ENCODE data around the gene KSR2. TPM values are rescaled to one million over a fixed set of nuclear protein-coding genes. Genes with fewer than 3 reads are reported as not detected.

The KSR2 gene
- total RNA-seq, 1 experiment from 2014 or later, result 2.0 TPM

GRCh38 chr12:117914686-117915085 is 54.1 kb downstream of the KSR2 start:
- Histone ChIP-seq H3K36me3 (ENCODE audit: low read depth) (no peaks in the 10 kb centered on the region), H2AFZ (no peak overlapping the region), H3K79me2 (ENCODE audit: low read depth) (no peaks in the 10 kb centered on the region), H4K20me1 (ENCODE audit: insufficient read depth) (no peaks in the 10 kb centered on the region), H3K27me3 (ENCODE audit: insufficient read depth, low read depth) (no peaks in the 10 kb centered on the region), H3K4me2 (no peak overlapping the region), H3F3A (ENCODE audit: insufficient read depth, low read depth) (no peaks in the 10 kb centered on the region), H3K9me3 (ENCODE audit: insufficient read depth, low read depth) (peaks cover 6% of the 10 kb centered on the region; the same call in 1 of the 2 replicates), H3K27ac (no peak overlapping the region), H3K4me1 (replicated peaks; ENCODE audit: insufficient read depth) (no peaks in the 10 kb centered on the region), H3K4me3 (no peak overlapping the region), H3K9me2 (ENCODE audit: insufficient read depth) (no peaks in the 10 kb centered on the region)
- BruUV-seq (replicated peaks), result no TSS peak
- intact Hi-C loops (cut with micrococcal nuclease; ENCODE audit: unreplicated experiment), result no loop called here
- ChIA-PET CTCF (no interaction called here), POLR2A (ENCODE audit: unreplicated experiment) (no interaction called here)
- no peak for DNase-seq
- TF ChIP-seq EZH2 (IDR thresholded peaks at IDR 0.05; ENCODE audit: low read depth) (no peak), CTCF (conservative IDR thresholded peaks at IDR 0.05) (no peak)

DNA sequence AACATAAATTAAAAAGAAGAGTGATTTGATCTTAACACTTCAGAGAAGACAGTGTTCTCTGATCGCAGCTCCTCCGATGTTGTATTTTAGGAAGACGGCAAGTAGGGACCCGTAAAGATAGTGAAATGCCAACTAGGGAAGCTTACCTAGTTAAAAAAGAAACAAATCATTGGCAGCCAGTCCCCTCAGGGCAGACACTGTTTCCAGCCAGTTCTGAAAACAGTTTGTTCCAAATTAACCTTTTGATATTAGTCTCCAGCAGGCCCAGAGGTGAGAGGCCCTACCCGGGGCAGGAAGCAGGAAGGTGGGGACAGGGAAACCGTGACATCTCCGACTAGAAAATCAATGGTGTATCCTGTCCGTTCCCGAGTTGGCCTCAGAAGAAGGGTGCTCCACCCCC is 56.0 kb downstream of the KSR2 start:
- Histone ChIP-seq H3K9me2 (ENCODE audit: insufficient read depth) (no peaks in the 10 kb centered on the region), H2AFZ (no peak overlapping the region), H3F3A (ENCODE audit: insufficient read depth, low read depth) (no peaks in the 10 kb centered on the region), H3K4me3 (no peak overlapping the region), H3K27me3 (ENCODE audit: insufficient read depth, low read depth) (no peaks in the 10 kb centered on the region), H3K27ac (no peak overlapping the region), H3K4me2 (no peak overlapping the region), H3K36me3 (ENCODE audit: low read depth) (no peaks in the 10 kb centered on the region), H3K79me2 (ENCODE audit: low read depth) (no peaks in the 10 kb centered on the region), H3K4me1 (replicated peaks; ENCODE audit: insufficient read depth) (no peaks in the 10 kb centered on the region), H3K9me3 (ENCODE audit: insufficient read depth, low read depth) (peaks cover 6% of the 10 kb centered on the region; the same call in 1 of the 2 replicates), H4K20me1 (ENCODE audit: insufficient read depth) (no peaks in the 10 kb centered on the region)
- ChIA-PET POLR2A (ENCODE audit: unreplicated experiment) (no interaction called here), CTCF (no interaction called here)
- no peak for DNase-seq
- BruUV-seq (replicated peaks), result no TSS peak
- TF ChIP-seq CTCF (conservative IDR thresholded peaks at IDR 0.05) (no peak), EZH2 (IDR thresholded peaks at IDR 0.05; ENCODE audit: low read depth) (no peak)
- intact Hi-C loops (cut with micrococcal nuclease; ENCODE audit: unreplicated experiment), result no loop called here

GRCh38 chr12:117908411-117908810 is 60.4 kb downstream of the KSR2 start:
- no TSS peak for BruUV-seq (replicated peaks)
- H3K79me2 ChIP-seq (ENCODE audit: low read depth), result no peaks in the 10 kb centered on the region
- H3K4me1 ChIP-seq (replicated peaks; ENCODE audit: insufficient read depth), result no peaks in the 10 kb centered on the region
- TF ChIP-seq CTCF (conservative IDR thresholded peaks at IDR 0.05) (no peak), EZH2 (IDR thresholded peaks at IDR 0.05; ENCODE audit: low read depth) (no peak)
- no peaks in the 10 kb centered on the region for H3K27me3 ChIP-seq (ENCODE audit: insufficient read depth, low read depth)
- intact Hi-C loops (cut with micrococcal nuclease; ENCODE audit: unreplicated experiment), result no loop called here
- no peaks in the 10 kb centered on the region for H3K36me3 ChIP-seq (ENCODE audit: low read depth)
- H3F3A ChIP-seq (ENCODE audit: insufficient read depth, low read depth), result no peaks in the 10 kb centered on the region
- no peak overlapping the region for H3K4me3 ChIP-seq
- H4K20me1 ChIP-seq (ENCODE audit: insufficient read depth), result no peaks in the 10 kb centered on the region
- no peak overlapping the region for H3K27ac ChIP-seq
- no peak for DNase-seq
- peaks cover 6% of the 10 kb centered on the region; the same call in 1 of the 2 replicates for H3K9me3 ChIP-seq (ENCODE audit: insufficient read depth, low read depth)
- CTCF ChIA-PET, result no interaction called here
- no peak overlapping the region for H3K4me2 ChIP-seq
- POLR2A ChIA-PET (ENCODE audit: unreplicated experiment), result no interaction called here
- no peaks in the 10 kb centered on the region; the same call in 1 of the 2 replicates for H3K9me2 ChIP-seq (ENCODE audit: insufficient read depth)
- H2AFZ ChIP-seq, result no peak overlapping the region
